Mucosa of rectum (tissue), 2 donors: ENCODE measurements around the gene GSS.

ENCODE experiments used
- H3K27ac ChIP-seq, 2 donors: one replicate each; pipeline ENCODE4 v1.7.0; 2013; ENCODE audit warnings: inconsistent platforms in 2 of 2, low read depth in 2 of 2, low read length in 2 of 2
- H3K27me3 ChIP-seq, 2 donors: one replicate each; pipeline ENCODE4 v1.7.0; 2013; ENCODE audit warnings: low read length in 2 of 2; ENCODE audit not compliant: control insufficient read depth in 2 of 2, insufficient read depth in 2 of 2
- H3K36me3 ChIP-seq, 2 donors: one replicate each; pipeline ENCODE4 v1.7.0; 2013; ENCODE audit warnings: low read length in 2 of 2; ENCODE audit not compliant: control insufficient read depth in 2 of 2, insufficient read depth in 2 of 2
- H3K4me1 ChIP-seq, 2 donors: one replicate each; pipeline ENCODE4 v1.7.0; 2013; ENCODE audit warnings: low read length in 2 of 2, mild to moderate bottlenecking in 1 of 2; ENCODE audit not compliant: control insufficient read depth in 2 of 2, insufficient read depth in 2 of 2
- H3K4me3 ChIP-seq, 2 donors: one replicate each; pipeline ENCODE4 v1.7.0; 2013; ENCODE audit warnings: low read length in 2 of 2
- H3K9ac ChIP-seq, 2 donors: one replicate each; pipeline ENCODE4 v1.7.0; 2013; ENCODE audit warnings: low read length in 2 of 2, low read depth in 1 of 2, mild to moderate bottlenecking in 1 of 2
- H3K9me3 ChIP-seq, 2 donors: one replicate each; pipeline ENCODE4 v1.7.0; 2013; ENCODE audit warnings: low read length in 2 of 2; ENCODE audit not compliant: control insufficient read depth in 2 of 2
- donor health status: healthy.
- donor health status: Normal muscosa, but diverticular disease.

GSS gene

GRCh38 chr20:34977365-34978091 lies 21.9 kb upstream of the GSS start:
- no peak overlapping the region for H3K27ac ChIP-seq
- H3K36me3 ChIP-seq: no peaks in the 10 kb centered on the region
- H3K9ac ChIP-seq: no peak overlapping the region

GRCh38 chr20:34976286-34976685 lies 20.7 kb upstream of the GSS start:
- H3K36me3 ChIP-seq: no peaks in the 10 kb centered on the region
- no peaks in the 10 kb centered on the region for H3K9me3 ChIP-seq
- peaks cover 3 to 5% of the 10 kb centered on the region in 2 donors for H3K4me1 ChIP-seq
- H3K27ac ChIP-seq: no peak overlapping the region
- no peak overlapping the region for H3K9ac ChIP-seq
- no peaks in the 10 kb centered on the region for H3K27me3 ChIP-seq
- no peak overlapping the region for H3K4me3 ChIP-seq

More at GRCh38 chr20:34977365-34978091, 21.9 kb upstream of the GSS start:
- H3K4me1 ChIP-seq: peaks cover 3 to 5% of the 10 kb centered on the region in 2 donors
- H3K9me3 ChIP-seq: no peaks in the 10 kb centered on the region
- H3K27me3 ChIP-seq: no peaks in the 10 kb centered on the region
- no peak overlapping the region for H3K4me3 ChIP-seq

GRCh38 chr20:34974246-34974645 lies 18.6 kb upstream of the GSS start:
- Histone ChIP-seq H3K27ac (no peak overlapping the region), H3K4me1 (no peaks in the 10 kb centered on the region), H3K27me3 (no peaks in the 10 kb centered on the region), H3K36me3 (no peaks in the 10 kb centered on the region), H3K9me3 (no peaks in the 10 kb centered on the region), H3K4me3 (no peak overlapping the region), H3K9ac (no peak overlapping the region)

- H3K4me1 ChIP-seq: no peaks in the 10 kb centered on the region
- H3K36me3 ChIP-seq: no peaks in the 10 kb centered on the region
- no peak overlapping the region for H3K4me3 ChIP-seq
- H3K27me3 ChIP-seq: no peaks in the 10 kb centered on the region
- no peak overlapping the region for H3K9ac ChIP-seq
- H3K27ac ChIP-seq: no peak overlapping the region
- H3K9me3 ChIP-seq: no peaks in the 10 kb centered on the region
Observed at GRCh38 chr20:34971561-34972235, 16.1 kb upstream of the GSS start.

GRCh38 chr20:34970846-34971560 lies 15.4 kb upstream of the GSS start:
- Histone ChIP-seq H3K9ac (no peak overlapping the region), H3K27me3 (no peaks in the 10 kb centered on the region), H3K4me1 (no peaks in the 10 kb centered on the region), H3K27ac (no peak overlapping the region), H3K4me3 (no peak overlapping the region), H3K36me3 (no peaks in the 10 kb centered on the region), H3K9me3 (no peaks in the 10 kb centered on the region)

GRCh38 chr20:34970193-34970840 lies 14.7 kb upstream of the GSS start:
- H3K27ac ChIP-seq: no peak overlapping the region
- H3K36me3 ChIP-seq: no peaks in the 10 kb centered on the region
- no peak overlapping the region for H3K9ac ChIP-seq
- H3K9me3 ChIP-seq: no peaks in the 10 kb centered on the region
- H3K4me1 ChIP-seq: no peaks in the 10 kb centered on the region
- no peak overlapping the region for H3K4me3 ChIP-seq
- H3K27me3 ChIP-seq: no peaks in the 10 kb centered on the region

- Histone ChIP-seq H3K9ac (no peak overlapping the region), H3K9me3 (no peaks in the 10 kb centered on the region), H3K36me3 (no peaks in the 10 kb centered on the region), H3K4me3 (no peak overlapping the region), H3K4me1 (no peaks in the 10 kb centered on the region), H3K27ac (no peak overlapping the region), H3K27me3 (no peaks in the 10 kb centered on the region)
Observed at GRCh38 chr20:34968042-34968775, 12.6 kb upstream of the GSS start.

- H3K9me3 ChIP-seq: no peaks in the 10 kb centered on the region
- no peaks in the 10 kb centered on the region for H3K36me3 ChIP-seq
Observed at GRCh38 chr20:34967421-34967820, 11.8 kb upstream of the GSS start.

GRCh38 chr20:34965051-34965450 lies 9.4 kb upstream of the GSS start:
- no peak overlapping the region for H3K27ac ChIP-seq

More at GRCh38 chr20:34967421-34967820, 11.8 kb upstream of the GSS start:
- Histone ChIP-seq H3K4me3 (no peak overlapping the region), H3K9ac (no peak overlapping the region), H3K4me1 (no peaks in the 10 kb centered on the region), H3K27me3 (no peaks in the 10 kb centered on the region), H3K27ac (no peak overlapping the region)

More at GRCh38 chr20:34965051-34965450, 9.4 kb upstream of the GSS start:
- Histone ChIP-seq H3K9me3 (no peaks in the 10 kb centered on the region), H3K4me3 (no peak overlapping the region), H3K9ac (no peak overlapping the region), H3K27me3 (no peaks in the 10 kb centered on the region), H3K36me3 (no peaks in the 10 kb centered on the region), H3K4me1 (peaks cover 0 to 4% of the 10 kb centered on the region in 2 donors)
